ENCODE results near the gene CFAP52.
"Not testable (repeated sequence)": the region's sequence is repeated elsewhere in the genome, so short reads cannot be mapped to it uniquely, and the experiment has no call there.

DNA sequence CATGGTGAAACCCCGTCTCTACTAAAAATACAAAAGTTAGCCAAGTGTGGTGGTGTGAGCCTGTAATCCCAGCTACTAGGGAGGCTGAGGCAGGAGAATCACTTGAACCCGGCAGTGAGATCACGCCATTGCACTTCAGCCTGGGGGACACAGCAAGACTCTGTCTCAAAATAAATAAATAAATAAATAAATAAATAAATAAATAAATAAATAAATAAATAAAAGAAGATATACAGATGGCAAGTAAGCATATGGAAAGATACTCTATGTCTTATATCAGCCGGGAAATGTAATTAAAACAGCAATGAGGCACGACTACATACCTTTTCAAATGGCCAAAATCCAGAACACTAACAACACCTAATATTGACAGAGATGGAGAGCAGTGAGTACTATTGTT, 28.1 kb downstream of the CFAP52 start:
- TF ChIP-seq, protein P1, sequence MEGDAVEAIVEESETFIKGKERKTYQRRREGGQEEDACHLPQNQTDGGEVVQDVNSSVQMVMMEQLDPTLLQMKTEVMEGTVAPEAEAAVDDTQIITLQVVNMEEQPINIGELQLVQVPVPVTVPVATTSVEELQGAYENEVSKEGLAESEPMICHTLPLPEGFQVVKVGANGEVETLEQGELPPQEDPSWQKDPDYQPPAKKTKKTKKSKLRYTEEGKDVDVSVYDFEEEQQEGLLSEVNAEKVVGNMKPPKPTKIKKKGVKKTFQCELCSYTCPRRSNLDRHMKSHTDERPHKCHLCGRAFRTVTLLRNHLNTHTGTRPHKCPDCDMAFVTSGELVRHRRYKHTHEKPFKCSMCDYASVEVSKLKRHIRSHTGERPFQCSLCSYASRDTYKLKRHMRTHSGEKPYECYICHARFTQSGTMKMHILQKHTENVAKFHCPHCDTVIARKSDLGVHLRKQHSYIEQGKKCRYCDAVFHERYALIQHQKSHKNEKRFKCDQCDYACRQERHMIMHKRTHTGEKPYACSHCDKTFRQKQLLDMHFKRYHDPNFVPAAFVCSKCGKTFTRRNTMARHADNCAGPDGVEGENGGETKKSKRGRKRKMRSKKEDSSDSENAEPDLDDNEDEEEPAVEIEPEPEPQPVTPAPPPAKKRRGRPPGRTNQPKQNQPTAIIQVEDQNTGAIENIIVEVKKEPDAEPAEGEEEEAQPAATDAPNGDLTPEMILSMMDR (conservative IDR thresholded peaks at IDR 0.05), result not testable (repeated sequence)
- TF ChIP-seq ZFX (IDR thresholded peaks at IDR 0.05), result not testable (repeated sequence)

All from C4-2B (cell line).